Osteoblast (primary cell): ENCODE results near the gene SYT13. TPM values are rescaled to one million over a fixed set of nuclear protein-coding genes. Genes with fewer than 3 reads are reported as not detected.
A peak's percentile ranks its signal among the peaks of the same experiment; 100 is the strongest.

Experiments used
- DNase-seq: peaks from one replicate; pipeline ENCODE4 v3.0.0; 2011; ENCODE audit warnings: low spot score, mixed read lengths; ENCODE audit not compliant: insufficient read length; ENCODE audit errors: missing footprints
- H2AFZ ChIP-seq: 2 replicates; pipeline ENCODE4 v1.6.0; 2011; ENCODE audit warnings: mild to moderate bottlenecking, low read length
- H3K27ac ChIP-seq: 2 replicates; pipeline ENCODE4 v1.5.1; 2011; ENCODE audit warnings: mild to moderate bottlenecking, low read depth, low read length, moderate library complexity
- H3K27me3 ChIP-seq: 2 replicates; pipeline ENCODE4 v1.6.0; 2012; ENCODE audit warnings: mild to moderate bottlenecking, control low read depth, inconsistent platforms, low read length, moderate library complexity; ENCODE audit not compliant: insufficient read depth
- H3K36me3 ChIP-seq: 2 replicates; pipeline ENCODE4 v1.5.1; 2011; ENCODE audit warnings: mild to moderate bottlenecking, low read length, control low read depth, moderate library complexity; ENCODE audit not compliant: insufficient read depth
- H3K4me1 ChIP-seq: 2 replicates; pipeline ENCODE4 v1.5.1; 2011; ENCODE audit warnings: mild to moderate bottlenecking, low read length, control low read depth, moderate library complexity; ENCODE audit not compliant: insufficient read depth
- H3K4me2 ChIP-seq: 2 replicates; pipeline ENCODE4 v1.6.0; 2011; ENCODE audit warnings: mild to moderate bottlenecking, low read length; ENCODE audit not compliant: insufficient read depth
- H3K4me3 ChIP-seq: fragments of 200-600 bp; sonication (generic); 3 replicates; pipeline ENCODE4 v1.5.1; 2012; ENCODE audit warnings: mild to moderate bottlenecking, low read length, inconsistent platforms; ENCODE audit not compliant: insufficient read depth
- H3K79me2 ChIP-seq: 2 replicates; pipeline ENCODE4 v1.6.0; 2012; ENCODE audit warnings: mild to moderate bottlenecking, low read length, control low read depth, inconsistent platforms; ENCODE audit not compliant: insufficient read depth
- H3K9me3 ChIP-seq: 2 replicates; pipeline ENCODE4 v1.5.1; 2011; ENCODE audit warnings: low read depth, low read length, control low read depth
- H4K20me1 ChIP-seq: 2 replicates; pipeline ENCODE4 v1.6.0; 2012; ENCODE audit warnings: mild to moderate bottlenecking, low read length, control low read depth; ENCODE audit not compliant: insufficient read depth
- total RNA-seq: library from RNA; depleted of rRNA; stranded (reverse); fragments of >200 nt; gene quantifications from 2 replicates; pipeline ENCODE4 v1.2.3, GENCODE V29; 2012
- TF ChIP-seq, protein P1 (sequence below): IDR thresholded peaks from 2 replicates; pipeline ENCODE4 v1.5.1; 2011; ENCODE audit warnings: mild to moderate bottlenecking, low read depth, low read length, moderate library complexity; ENCODE audit errors: extremely low read depth

SYT13 gene
- total RNA-seq, 1 donor: under 0.01 TPM

DNA sequence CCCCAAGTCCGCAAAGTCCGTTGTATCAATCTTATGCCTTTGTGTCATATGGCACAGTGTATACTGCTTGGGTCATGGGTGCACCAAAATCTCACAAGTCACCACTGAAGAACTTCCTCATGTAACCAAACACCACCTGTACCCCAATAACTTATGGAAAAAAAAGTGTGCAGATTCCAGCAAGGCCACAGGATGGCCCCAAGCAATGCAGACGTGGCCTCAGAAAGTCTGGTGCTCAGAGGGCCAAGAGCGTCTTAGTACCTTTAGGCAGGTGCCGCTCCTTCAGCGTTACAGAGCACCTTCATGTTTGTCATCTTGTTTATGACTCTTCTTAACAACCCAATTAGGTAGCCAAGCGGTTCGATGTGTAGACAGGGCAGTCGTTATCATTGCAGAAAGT lies 74.4 kb downstream of the SYT13 start:
- Histone ChIP-seq H3K27me3 (no peaks in the 10 kb centered on the region), H4K20me1 (peaks cover 4% of the 10 kb centered on the region), H3K79me2 (no peaks in the 10 kb centered on the region), H3K4me2 (no peak overlapping the region), H3K36me3 (no peaks in the 10 kb centered on the region), H3K9me3 (no peaks in the 10 kb centered on the region), H3K27ac (no peak overlapping the region), H2AFZ (no peak overlapping the region), H3K4me1 (no peaks in the 10 kb centered on the region), H3K4me3 (no peak overlapping the region)
- DNase-seq: no peak
- TF ChIP-seq, protein P1, sequence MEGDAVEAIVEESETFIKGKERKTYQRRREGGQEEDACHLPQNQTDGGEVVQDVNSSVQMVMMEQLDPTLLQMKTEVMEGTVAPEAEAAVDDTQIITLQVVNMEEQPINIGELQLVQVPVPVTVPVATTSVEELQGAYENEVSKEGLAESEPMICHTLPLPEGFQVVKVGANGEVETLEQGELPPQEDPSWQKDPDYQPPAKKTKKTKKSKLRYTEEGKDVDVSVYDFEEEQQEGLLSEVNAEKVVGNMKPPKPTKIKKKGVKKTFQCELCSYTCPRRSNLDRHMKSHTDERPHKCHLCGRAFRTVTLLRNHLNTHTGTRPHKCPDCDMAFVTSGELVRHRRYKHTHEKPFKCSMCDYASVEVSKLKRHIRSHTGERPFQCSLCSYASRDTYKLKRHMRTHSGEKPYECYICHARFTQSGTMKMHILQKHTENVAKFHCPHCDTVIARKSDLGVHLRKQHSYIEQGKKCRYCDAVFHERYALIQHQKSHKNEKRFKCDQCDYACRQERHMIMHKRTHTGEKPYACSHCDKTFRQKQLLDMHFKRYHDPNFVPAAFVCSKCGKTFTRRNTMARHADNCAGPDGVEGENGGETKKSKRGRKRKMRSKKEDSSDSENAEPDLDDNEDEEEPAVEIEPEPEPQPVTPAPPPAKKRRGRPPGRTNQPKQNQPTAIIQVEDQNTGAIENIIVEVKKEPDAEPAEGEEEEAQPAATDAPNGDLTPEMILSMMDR: peak; percentile 16

GRCh38 chr11:45210846-45211245 lies 75.3 kb downstream of the SYT13 start:
- H3K4me3 ChIP-seq: no peak overlapping the region
- H3K79me2 ChIP-seq: no peaks in the 10 kb centered on the region
- no peak overlapping the region for H3K27ac ChIP-seq
- H2AFZ ChIP-seq: no peak overlapping the region
- TF ChIP-seq, protein P1: no peak
- no peak overlapping the region for H3K4me2 ChIP-seq
- H3K4me1 ChIP-seq: no peaks in the 10 kb centered on the region
- no peaks in the 10 kb centered on the region for H3K36me3 ChIP-seq
- DNase-seq: no peak
- H3K27me3 ChIP-seq: no peaks in the 10 kb centered on the region
- H4K20me1 ChIP-seq: peaks cover 4% of the 10 kb centered on the region
- no peaks in the 10 kb centered on the region for H3K9me3 ChIP-seq

- H3K4me2 ChIP-seq: no peak overlapping the region
- no peak overlapping the region for H2AFZ ChIP-seq
Observed at GRCh38 chr11:45209891-45210699, 76.0 kb downstream of the SYT13 start.

More at GRCh38 chr11:45209891-45210699, 76.0 kb downstream of the SYT13 start:
- Histone ChIP-seq H3K36me3 (no peaks in the 10 kb centered on the region), H3K79me2 (no peaks in the 10 kb centered on the region), H3K9me3 (no peaks in the 10 kb centered on the region), H3K4me3 (no peak overlapping the region), H3K27ac (no peak overlapping the region), H4K20me1 (peaks cover 4% of the 10 kb centered on the region), H3K27me3 (no peaks in the 10 kb centered on the region), H3K4me1 (no peaks in the 10 kb centered on the region)
- DNase-seq: no peak
- TF ChIP-seq, protein P1: no peak
